ENCODE results near the gene MRPS24.

Gene MRPS24

DNA sequence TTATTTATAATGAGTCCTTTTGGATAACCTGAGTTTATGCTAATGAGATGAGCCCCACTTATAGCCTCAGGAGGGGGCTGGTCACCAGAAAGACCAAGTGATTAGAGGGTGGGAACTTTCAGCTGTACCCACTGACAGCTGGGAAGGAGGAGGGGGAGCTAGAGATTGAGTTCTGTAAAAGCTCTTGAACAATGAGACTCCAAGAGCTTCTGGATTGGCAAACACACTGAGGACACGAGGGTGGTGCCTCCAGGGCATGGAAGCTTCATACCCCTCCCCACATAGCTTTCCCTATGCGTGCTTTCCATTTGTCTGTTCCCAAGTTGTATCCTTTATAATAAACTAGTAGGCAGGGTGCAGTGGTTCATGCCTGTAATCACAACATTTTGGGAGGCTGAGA is 20.3 kb downstream of the MRPS24 start:
- TF ChIP-seq, protein P1, sequence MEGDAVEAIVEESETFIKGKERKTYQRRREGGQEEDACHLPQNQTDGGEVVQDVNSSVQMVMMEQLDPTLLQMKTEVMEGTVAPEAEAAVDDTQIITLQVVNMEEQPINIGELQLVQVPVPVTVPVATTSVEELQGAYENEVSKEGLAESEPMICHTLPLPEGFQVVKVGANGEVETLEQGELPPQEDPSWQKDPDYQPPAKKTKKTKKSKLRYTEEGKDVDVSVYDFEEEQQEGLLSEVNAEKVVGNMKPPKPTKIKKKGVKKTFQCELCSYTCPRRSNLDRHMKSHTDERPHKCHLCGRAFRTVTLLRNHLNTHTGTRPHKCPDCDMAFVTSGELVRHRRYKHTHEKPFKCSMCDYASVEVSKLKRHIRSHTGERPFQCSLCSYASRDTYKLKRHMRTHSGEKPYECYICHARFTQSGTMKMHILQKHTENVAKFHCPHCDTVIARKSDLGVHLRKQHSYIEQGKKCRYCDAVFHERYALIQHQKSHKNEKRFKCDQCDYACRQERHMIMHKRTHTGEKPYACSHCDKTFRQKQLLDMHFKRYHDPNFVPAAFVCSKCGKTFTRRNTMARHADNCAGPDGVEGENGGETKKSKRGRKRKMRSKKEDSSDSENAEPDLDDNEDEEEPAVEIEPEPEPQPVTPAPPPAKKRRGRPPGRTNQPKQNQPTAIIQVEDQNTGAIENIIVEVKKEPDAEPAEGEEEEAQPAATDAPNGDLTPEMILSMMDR (IDR thresholded peaks at IDR 0.05), result no peak
- Histone ChIP-seq H3K4me3 (ENCODE audit: low read depth in 1 of 2, low read length in 1 of 2) (no peak overlapping the region), H3K27ac (no peak overlapping the region)

DNA sequence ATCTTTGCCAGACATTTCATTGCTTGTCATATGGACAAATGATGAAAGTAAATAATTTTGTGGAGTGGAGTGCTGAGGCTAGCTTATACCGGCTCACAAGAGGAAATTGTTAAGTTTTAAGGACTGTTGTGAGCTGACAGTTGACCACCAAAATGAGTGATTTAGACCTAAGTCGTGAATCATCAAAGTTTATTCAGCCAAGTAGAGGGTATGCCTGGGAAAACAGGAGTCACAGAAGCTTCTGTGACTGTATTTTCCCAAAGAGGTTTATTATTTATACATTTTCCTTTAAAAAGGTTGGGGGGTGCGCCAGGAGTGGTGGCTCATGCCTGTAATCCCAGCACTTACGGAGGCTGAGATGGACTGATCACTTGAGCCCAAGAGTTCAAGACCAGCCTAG is 21.8 kb downstream of the MRPS24 start:
- H3K9me3 ChIP-seq, result no peaks in the 10 kb centered on the region
- peaks cover 34% of the 10 kb centered on the region for H3K27me3 ChIP-seq
- TF ChIP-seq, protein P1 (IDR thresholded peaks at IDR 0.05), result no peak
- no peak overlapping the region for H3K27ac ChIP-seq
- H3K4me3 ChIP-seq (ENCODE audit: low read depth in 1 of 2, low read length in 1 of 2), result no peak overlapping the region
- no peaks in the 10 kb centered on the region for H3K36me3 ChIP-seq
- H3K4me1 ChIP-seq (ENCODE audit: control insufficient read depth in 1 of 2, insufficient read depth in 1 of 2, low read depth in 1 of 2, low read length in 1 of 2), result no peaks in the 10 kb centered on the region

More for the DNA sequence above, 20.3 kb downstream of the MRPS24 start:
- H3K27me3 ChIP-seq, result peaks cover 34% of the 10 kb centered on the region
- no peaks in the 10 kb centered on the region for H3K4me1 ChIP-seq (ENCODE audit: control insufficient read depth in 1 of 2, insufficient read depth in 1 of 2, low read depth in 1 of 2, low read length in 1 of 2)
- H3K9me3 ChIP-seq, result no peaks in the 10 kb centered on the region
- H3K36me3 ChIP-seq, result no peaks in the 10 kb centered on the region

DNA sequence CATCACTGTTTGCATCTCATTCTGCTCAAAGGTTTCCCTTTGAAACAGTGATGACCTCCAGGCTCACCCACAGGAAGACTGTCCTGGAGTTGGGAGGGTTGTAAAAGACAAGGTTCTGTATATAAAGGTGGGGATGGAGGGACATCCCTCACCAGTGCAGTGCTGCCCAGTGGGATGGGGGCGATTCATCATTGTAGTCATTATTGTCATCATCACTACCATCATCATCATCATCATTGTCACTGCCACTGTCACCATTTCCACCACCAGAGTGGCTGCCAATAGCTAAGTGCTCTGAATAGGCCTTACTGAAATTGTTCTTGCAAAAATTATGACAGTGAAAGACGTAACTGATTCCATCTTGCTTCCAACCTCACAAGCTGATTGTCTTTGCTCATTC is 24.7 kb downstream of the MRPS24 start:
- Histone ChIP-seq H3K4me1 (ENCODE audit: control insufficient read depth in 1 of 2, insufficient read depth in 1 of 2, low read depth in 1 of 2, low read length in 1 of 2) (no peaks in the 10 kb centered on the region), H3K27ac (no peak overlapping the region), H3K27me3 (peaks cover 17% of the 10 kb centered on the region), H3K36me3 (no peaks in the 10 kb centered on the region), H3K9me3 (no peaks in the 10 kb centered on the region), H3K4me3 (ENCODE audit: low read depth in 1 of 2, low read length in 1 of 2) (no peak overlapping the region)
- TF ChIP-seq, protein P1 (IDR thresholded peaks at IDR 0.05), result no peak

DNA sequence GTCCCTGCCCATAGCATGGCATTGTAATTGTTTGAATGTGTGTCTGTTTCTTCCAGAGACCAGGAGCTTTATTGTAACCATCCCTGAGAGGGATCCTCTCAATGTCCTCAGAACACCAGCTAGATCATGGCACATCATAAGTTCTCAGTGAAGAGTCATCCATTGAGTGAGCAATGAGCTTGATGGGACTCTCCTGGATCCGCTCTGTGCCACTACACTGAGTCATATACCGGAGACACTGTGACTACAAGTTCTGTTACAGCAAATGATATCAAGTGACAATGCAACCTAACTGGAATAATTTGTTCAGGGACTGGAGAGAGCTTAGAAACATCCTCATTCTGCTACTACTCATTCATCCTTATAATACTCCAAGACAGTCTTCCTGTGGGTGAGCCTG is 25.1 kb downstream of the MRPS24 start:
- Histone ChIP-seq H3K27me3 (peaks cover 17% of the 10 kb centered on the region), H3K36me3 (no peaks in the 10 kb centered on the region), H3K9me3 (no peaks in the 10 kb centered on the region), H3K4me1 (ENCODE audit: control insufficient read depth in 1 of 2, insufficient read depth in 1 of 2, low read depth in 1 of 2, low read length in 1 of 2) (no peaks in the 10 kb centered on the region), H3K27ac (no peak overlapping the region), H3K4me3 (ENCODE audit: low read depth in 1 of 2, low read length in 1 of 2) (no peak overlapping the region)
- TF ChIP-seq, protein P1 (IDR thresholded peaks at IDR 0.05), result no peak

- H3K4me1 ChIP-seq (ENCODE audit: control insufficient read depth in 1 of 2, insufficient read depth in 1 of 2, low read depth in 1 of 2, low read length in 1 of 2), result peaks cover 3 to 6% of the 10 kb centered on the region in 2 experiments
- no peaks in the 10 kb centered on the region for H3K9me3 ChIP-seq
- TF ChIP-seq, protein P1 (IDR thresholded peaks at IDR 0.05), result no peak
Measured at GRCh38 chr7:43843296-43843695, 26.0 kb downstream of the MRPS24 start.

GRCh38 chr7:43838201-43838658 is 31.1 kb downstream of the MRPS24 start:
- TF ChIP-seq, protein P1 (IDR thresholded peaks at IDR 0.05), result no peak
- H3K27ac ChIP-seq, result no peak overlapping the region
- H3K4me1 ChIP-seq (ENCODE audit: control insufficient read depth in 1 of 2, insufficient read depth in 1 of 2, low read depth in 1 of 2, low read length in 1 of 2), result peaks cover 13 to 17% of the 10 kb centered on the region in 2 experiments
- H3K36me3 ChIP-seq, result no peaks in the 10 kb centered on the region
- H3K4me3 ChIP-seq (ENCODE audit: low read depth in 1 of 2, low read length in 1 of 2), result no peak overlapping the region
- no peaks in the 10 kb centered on the region for H3K9me3 ChIP-seq
- H3K27me3 ChIP-seq, result no peaks in the 10 kb centered on the region

More at GRCh38 chr7:43843296-43843695, 26.0 kb downstream of the MRPS24 start:
- Histone ChIP-seq H3K27me3 (peaks cover 8% of the 10 kb centered on the region), H3K4me3 (ENCODE audit: low read depth in 1 of 2, low read length in 1 of 2) (no peak overlapping the region), H3K36me3 (no peaks in the 10 kb centered on the region), H3K27ac (no peak overlapping the region)
